Measurements from ENCODE around the gene MSANTD4. TPM values are rescaled to one million over a fixed set of nuclear protein-coding genes. Genes with fewer than 3 reads are reported as not detected.

Gene MSANTD4
- total RNA-seq, 4 donors from 2014 or later: 17.3 to 28.0 (median 22.1) TPM

DNA sequence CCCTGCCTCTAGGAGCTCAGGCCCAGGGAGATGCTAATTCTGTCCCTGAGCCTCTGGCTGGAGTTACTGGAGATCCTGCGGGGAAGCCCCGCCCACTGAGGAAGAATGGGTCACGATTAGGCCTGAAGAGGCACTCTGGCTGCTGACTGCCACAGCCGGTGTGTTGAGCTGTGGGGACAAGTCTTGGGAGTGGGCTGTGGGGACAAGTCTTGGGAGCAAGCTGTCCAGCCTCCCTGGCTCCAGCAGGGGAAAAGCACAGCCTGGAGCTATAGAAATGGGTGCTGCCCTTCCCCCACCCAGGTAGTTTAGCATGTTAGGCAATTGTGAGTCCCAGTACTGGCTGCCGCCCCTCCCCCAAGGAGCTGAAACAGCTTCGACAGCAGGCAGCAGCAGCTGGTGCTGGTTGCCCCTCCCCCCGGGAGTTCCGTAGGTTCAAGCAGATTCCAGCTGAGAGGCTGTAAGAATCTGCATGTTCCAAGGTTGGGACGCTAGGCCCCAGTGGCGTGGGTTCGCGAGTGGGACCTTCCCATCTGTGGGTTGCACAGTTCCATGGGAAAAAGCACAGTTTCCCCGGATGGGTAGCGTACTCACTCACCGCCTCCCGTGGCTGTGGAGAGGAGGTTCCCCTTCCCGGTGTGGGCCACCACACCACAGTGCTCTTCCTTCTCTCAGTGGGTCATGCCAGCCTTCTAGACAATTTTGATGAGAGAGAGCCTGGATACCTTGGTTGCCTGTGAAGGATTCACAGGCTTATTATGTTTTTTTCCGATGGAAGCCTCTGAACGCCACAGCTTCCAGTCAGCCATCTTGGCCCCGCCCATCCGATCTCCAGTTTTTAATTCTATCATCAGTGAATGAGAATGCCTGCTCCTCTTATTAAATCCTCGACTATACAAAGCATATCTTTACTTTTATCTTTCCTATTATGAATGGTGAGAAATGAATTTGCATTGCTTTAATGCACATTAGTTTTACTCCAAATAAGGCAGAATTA lies 61.5 kb downstream of the MSANTD4 start:
- 85 to 90% methylated on average over 14 to 16 of the region's 22 CpGs for WGBS, 2 donors
- no peaks in the 10 kb centered on the region for H3K27me3 ChIP-seq
- no peaks in the 10 kb centered on the region for H3K36me3 ChIP-seq
- H3K27ac ChIP-seq: no peak overlapping the region
- no peak overlapping the region for H3K4me3 ChIP-seq
- no peak for DNase-seq (ENCODE audit: low spot score in 2 of 2)
- TF ChIP-seq CTCF (IDR thresholded peaks at IDR 0.05) (no peak), EP300 (IDR thresholded peaks at IDR 0.05) (no peak), POLR2A (IDR thresholded peaks at IDR 0.05) (no peak)
- H3K9me3 ChIP-seq: no peaks in the 10 kb centered on the region
- H3K4me1 ChIP-seq: no peaks in the 10 kb centered on the region

Small RNA genes within 50 kb of the gene (small RNA-seq; reads per million reads assigned to genes)
- not detected for gene RNU6-277P

Other genes starting within 250 kb of the MSANTD4 start
- gene KBTBD3, start 55.1 kb upstream of the MSANTD4 start, total RNA-seq: 10 to 100 TPM in 3 of 4 donors, 1 to 10 TPM in 1; 8.4 to 15.6 (median 13.4) TPM
- gene AASDHPPT, start 55.4 kb upstream of the MSANTD4 start, total RNA-seq: 10 to 100 TPM; 32.1 to 58.6 (median 47.1) TPM